GM19467 (cell line): ENCODE measurements around the gene HBEGF.

Experiments
- ATAC-seq: cut with Tn5 transposase; IDR thresholded peaks from one replicate; pipeline ENCODE4 v1.9.1; 2021; ENCODE audit warnings: mild to moderate bottlenecking, moderate library complexity; ENCODE audit not compliant: unreplicated experiment

HBEGF gene, protein sequence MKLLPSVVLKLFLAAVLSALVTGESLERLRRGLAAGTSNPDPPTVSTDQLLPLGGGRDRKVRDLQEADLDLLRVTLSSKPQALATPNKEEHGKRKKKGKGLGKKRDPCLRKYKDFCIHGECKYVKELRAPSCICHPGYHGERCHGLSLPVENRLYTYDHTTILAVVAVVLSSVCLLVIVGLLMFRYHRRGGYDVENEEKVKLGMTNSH

DNA sequence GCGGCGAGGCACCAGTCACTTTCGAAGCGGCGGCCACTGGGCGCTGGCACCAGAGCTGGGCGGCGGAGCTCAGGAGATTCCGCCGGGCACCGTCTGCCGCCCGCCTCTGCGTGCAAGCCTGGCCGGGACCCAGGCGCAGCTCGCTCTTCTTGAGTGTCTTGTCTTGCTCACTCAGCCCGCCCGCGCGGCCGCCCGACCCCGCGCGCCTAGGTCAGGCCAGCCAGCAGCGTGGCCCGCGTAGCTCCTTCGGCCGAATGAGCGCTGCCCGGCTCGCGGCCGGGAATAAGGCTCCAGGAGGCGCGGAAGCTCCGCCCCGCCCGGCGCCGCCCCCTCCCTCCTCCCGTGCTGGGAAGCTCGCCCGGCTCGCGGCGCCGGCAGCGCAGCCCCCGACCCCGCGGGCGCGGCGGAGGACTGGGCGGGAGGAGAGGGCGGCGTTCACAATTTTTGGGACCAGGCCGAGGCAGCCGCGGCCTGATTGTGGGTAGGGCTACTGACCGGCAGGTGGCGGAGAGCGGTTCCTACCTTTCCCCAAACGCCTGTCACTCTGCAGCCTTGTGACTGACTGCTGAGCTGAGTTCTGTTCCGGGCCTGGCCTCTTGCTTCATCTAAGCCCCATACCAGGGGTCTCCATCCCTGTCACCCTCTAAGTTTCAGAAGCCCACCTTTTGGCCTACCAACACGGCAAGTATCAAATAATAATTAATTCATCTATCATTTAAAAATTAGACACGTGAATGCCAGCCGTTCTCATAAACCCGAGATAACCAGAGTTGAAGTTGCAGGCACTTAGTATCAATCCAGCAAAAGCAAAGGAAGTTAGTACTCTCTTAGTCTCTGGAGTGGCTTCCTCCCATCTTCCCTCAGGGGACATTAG lies at the start of gene HBEGF:
HBEGF (minus strand) TSS at position 256 of the 874 bp plus-strand sequence. CDS start 275 bp downstream, outside the sequence.
- peak; percentile 65 for ATAC-seq

DNA sequence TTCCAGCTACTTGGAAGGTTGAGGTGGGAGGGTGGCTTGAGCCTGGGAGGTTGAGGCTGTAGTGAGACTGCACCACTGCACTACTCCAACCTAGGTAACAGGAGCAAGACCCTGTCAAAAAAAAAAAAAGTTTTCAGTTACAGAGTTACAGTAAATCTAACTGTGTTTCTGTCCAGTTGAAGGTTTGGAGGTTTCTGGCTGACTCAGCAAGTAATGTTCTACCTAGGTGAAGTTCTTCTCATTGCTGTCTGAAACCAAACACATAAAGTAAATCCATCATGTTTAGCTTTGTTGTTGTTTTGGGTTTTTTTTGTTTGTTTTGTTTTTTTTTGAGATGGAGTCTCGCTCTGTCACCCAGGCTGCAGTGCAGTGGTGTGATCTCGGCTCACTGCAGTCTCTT lies 47.3 kb upstream of the HBEGF start:
- no peak for ATAC-seq

DNA sequence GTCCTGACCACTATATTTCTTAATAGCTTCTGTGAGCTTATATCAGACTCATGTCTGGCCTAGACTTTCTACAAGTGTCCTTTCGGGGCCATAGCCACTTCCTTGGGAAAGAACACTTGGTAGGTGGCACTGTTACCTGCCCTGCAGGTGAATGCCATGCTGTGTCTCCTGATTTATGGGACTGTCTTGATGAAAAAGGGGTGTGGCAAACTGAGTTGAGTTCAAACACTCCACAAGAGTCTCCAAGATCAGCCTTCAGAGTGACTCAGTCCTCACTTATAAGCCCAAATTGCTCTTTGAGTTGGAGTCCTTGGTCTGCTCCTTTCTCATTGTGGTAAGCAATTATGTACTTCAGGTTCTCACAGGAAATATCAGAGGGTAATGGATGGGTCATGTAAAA lies 45.3 kb upstream of the HBEGF start:
- ATAC-seq, result no peak

DNA sequence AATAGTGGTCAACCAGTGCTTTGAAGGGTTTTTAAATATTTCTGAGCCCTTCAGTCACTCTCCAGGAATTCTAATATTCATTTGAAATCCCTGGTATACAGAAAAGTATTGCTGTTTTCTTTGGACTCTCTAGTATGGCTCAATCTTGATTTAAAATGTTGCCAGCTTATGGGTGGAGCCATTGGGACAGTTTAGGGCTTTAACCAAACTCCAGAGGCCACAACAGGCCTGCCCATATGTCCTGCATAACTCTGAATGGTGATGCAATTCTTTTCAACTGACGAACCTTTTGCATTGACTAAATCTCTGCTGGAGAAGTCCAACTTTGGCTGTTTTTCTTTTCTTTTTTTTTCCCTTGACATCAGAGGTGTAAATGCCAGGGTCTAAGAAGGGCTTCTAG lies 44.9 kb upstream of the HBEGF start:
- no peak for ATAC-seq

DNA sequence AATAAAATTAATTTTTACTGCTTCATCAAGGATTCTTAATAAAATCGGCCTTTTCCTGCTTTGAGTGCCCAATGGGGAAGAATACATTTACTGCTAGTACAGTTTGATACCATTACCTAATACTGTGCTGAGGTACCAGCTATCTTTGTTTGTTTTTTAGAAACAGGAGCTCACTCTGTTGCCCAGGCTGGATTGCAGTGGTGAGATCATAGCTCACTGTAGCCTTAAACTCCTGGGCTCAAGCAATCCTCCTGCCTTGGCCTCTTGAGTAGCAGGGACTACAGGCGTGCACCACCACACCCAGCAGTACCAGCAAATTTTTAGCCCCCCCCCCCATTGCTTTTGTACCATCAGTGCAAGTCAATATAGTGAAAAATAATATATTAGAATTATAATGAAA lies 41.6 kb upstream of the HBEGF start:
- no peak for ATAC-seq

DNA sequence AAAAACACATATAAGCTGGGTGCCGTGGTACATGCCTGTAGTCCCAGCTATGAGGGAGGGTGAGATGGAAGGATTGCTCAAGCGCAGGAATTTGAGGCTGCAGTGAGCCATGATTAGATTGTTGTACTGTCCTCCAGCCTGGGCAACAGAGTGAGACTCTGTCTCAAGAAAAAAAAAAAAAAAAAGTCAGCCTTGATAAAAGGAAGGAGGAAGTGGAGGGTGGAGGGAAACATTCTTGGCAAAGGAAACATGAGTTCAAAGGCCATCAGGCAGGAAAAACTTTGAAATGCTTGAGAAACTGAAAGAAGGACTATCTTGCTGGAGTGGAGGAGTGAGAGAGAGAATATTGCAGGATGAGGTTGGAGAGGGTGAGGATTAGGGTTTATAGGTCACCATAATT lies 36.9 kb upstream of the HBEGF start:
- no peak for ATAC-seq

DNA sequence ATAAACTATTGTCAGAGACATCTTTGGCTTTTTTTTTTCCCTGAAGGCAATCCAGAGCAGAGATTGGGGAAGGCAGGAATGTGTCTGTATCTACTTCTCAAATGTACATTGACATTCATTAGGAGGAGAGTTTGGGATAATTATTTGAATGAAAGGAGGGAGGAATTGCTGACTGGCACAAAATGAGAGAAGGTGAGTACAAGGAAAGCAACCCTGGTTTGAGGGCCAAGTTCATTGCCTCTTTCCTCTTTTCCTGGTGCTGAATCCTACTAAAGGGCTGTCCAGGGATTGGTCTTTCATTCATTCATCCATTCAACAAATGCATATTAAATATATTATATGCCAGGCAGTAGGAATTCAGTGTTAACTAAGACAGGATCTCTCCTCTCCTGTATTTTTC lies 36.5 kb upstream of the HBEGF start:
- ATAC-seq, result no peak

DNA sequence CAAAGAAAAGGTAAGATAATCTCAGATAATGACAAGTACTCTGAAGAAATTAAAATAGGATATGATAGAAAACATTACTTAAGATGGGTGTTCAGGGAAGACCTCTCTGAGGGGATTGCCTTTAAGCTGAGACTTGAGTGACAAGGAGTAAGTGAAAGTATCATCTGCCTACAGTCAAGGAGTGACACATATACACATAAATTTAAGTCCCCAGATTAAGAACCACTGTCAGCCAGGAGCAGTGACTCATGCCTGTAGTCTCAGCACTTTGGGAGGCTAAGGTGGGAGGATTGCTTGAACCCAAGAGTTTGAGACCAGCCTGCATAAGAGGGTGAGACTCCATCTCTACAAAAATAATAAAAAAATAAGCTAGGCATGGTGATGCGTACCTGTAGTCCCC lies 35.6 kb upstream of the HBEGF start:
- no peak for ATAC-seq

DNA sequence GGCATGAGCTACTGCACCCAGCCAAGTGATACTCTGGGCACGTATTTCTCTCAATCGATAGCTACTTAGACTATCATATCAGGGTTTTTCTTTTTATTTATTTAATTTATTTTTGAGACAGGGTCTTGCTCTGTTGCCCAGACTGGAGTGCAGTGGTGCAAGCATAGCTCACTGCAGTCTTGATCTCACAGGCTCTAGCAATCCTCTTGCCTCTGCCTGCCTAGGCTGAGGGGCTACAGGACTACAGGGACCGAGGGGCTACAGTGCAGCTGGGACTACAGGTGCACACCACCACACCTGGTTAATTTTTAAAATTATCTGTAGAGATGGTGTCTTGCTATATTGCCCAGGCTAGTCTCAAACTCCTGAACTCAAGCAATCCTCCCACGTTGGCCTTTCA lies 34.9 kb upstream of the HBEGF start:
- no peak for ATAC-seq

DNA sequence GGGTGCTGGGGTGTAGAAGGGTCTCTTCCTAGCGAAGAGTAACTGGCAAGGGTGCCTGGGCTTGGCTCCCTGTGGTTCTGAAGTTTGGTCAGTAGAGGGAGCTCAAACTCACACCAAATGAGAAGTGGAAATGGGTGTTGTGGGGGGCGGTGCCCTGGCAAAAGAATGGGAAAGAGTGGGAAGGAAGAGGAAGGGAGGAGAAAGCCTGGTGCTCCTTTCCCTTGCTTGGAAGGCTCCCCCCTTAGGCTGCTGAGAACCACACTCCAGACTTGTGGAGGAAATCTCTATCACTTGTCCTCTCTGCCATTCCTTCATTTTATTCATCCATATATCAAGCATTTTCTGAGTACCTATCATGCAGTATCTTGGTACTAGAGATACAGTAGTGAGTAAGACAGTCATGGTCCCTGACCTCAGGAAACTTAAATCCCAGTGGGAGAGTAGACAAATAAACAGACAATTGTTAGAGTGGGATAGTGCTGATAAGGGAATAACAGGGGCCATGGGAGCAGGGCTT lies 26.6 kb upstream of the HBEGF start:
- ATAC-seq, result no peak

DNA sequence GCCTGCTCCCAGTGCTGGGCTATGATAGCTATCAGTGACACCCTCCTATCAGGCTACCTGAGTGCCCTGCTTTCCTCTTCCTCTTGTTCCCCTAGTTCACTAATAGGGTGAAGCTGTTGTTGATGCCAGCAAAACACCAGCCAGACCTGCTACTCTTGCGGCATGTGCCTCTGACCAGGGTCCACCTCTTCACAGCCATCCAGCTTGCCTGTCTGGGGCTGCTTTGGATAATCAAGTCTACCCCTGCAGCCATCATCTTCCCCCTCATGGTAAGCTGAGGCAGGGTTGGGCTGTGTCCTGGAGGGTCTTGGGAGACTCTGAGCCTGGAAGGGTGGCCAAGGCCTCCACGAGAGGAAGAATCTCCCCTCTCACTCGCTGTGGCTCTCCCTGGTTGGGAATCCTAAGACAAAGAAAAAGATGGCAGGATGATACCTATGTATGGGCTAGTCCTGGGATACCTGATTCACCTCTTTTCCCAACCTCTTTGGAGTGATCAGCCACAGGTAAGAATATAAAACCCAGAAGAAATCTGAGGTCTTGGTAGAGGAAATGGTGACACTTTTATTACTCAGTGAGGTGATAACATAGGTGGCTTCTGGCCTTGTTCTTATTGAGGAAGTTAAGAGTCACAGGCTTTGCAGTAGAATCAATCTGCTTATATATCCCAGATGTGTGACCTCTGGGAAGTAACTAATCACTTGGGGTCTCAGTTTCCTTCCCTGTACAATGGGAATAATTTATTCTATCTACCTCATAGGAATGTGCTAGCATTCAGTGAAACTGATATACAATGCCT lies 25.2 kb upstream of the HBEGF start:
- no peak for ATAC-seq

DNA sequence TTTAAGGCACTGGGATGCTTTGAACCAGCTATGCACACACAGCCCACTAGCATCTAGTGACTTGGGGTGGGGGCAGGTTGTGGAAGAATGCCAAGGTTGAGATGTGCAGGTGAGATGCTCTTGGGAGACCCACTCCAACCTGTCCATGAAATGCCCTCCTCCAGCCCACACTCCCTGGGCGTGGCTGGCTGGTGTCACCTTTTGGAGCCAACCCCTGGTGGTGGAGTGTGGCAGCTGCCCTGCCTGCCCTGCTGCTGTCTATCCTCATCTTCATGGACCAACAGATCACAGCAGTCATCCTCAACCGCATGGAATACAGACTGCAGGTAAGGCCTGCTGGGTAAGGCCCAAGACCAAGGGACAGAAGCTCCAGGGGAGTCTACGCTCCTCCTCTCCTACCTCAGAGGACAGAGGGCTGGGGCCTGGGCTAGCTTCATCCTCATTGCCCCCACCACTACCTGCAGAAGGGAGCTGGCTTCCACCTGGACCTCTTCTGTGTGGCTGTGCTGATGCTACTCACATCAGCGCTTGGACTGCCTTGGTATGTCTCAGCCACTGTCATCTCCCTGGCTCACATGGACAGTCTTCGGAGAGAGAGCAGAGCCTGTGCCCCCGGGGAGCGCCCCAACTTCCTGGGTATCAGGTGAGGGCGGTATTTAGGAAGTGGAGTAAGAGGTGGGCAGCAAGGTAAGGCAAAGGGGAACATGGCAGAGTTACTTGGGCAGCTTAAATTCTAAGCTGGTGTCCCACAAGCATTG lies 21.0 kb upstream of the HBEGF start:
- no peak for ATAC-seq

DNA sequence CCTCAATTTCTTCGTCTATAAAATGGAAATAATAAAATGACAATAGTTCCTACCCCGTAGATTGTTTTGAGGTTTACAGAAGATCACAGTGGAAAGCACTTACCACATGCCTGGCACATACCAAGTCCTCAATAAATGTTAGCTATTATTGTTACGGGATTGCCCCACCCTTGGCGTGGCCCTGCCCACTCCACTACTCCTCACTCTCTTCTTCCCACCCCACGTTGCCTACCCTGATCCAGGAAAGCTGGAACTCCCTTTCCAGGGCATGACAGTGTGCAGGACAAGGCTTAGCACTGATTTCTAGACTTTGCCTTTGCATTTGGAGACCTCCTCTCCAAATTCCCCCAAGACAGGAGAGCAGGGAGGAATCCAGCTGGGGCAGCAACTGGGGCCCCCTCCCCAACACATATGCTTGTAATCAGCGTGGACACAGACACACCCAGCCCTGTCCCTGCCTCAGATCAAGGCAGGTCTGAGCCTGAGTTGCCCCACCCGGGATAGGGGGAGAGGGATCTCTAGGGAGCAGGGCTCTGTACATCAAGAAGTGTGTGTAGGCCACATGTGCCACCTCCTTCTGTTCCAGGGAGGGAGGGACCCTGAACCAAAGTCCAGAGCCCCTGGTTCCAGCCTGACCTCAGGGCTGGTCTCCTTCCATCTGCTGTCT lies 20.3 kb upstream of the HBEGF start:
- ATAC-seq, result no peak

DNA sequence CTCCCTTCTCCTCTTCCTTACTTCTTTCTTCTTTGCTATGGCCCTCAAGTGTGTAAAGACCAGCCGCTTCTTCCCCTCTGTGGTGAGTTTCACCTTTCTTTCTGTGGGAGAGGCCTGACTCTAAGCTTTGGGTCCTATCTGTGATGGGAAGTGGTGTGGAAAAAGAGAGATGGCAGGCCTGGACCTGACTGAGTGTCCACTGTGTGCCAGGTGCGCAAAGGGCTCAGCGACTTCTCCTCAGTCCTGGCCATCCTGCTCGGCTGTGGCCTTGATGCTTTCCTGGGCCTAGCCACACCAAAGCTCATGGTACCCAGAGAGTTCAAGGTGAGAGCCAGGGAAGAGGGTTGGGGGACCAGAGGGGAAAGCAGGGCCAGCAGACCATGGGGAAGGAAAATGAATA lies 19.5 kb upstream of the HBEGF start:
- ATAC-seq, result no peak

DNA sequence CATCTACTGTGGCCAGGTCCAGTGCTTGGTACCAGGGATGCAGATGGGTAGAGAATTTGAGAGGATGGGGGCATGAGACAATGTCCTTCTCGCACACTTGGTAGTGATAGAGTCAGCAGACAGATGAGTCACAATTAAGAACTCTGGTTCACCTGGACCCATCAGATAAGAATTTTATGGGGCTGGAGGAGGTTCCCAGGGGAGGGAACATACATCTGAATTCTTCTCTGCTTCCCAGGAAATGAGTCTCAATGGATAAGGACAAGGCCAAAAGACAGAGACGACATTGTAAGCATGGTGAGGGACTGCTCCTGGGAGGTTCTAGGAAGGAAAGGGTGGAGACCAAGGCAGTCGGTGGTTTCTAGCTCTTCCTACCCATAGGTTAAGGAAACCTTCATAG lies 18.9 kb upstream of the HBEGF start:
- no peak for ATAC-seq

DNA sequence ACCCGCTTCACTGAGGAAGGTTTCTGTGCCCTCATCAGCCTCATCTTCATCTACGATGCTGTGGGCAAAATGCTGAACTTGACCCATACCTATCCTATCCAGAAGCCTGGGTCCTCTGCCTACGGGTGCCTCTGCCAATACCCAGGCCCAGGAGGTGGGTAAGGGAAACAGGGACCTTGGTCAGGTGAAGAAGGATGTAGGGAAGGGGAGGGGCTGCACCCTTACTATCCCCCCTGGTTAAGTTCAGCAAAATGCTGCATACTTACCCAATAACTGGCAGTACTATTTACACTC lies 18.0 kb upstream of the HBEGF start:
- no peak for ATAC-seq

DNA sequence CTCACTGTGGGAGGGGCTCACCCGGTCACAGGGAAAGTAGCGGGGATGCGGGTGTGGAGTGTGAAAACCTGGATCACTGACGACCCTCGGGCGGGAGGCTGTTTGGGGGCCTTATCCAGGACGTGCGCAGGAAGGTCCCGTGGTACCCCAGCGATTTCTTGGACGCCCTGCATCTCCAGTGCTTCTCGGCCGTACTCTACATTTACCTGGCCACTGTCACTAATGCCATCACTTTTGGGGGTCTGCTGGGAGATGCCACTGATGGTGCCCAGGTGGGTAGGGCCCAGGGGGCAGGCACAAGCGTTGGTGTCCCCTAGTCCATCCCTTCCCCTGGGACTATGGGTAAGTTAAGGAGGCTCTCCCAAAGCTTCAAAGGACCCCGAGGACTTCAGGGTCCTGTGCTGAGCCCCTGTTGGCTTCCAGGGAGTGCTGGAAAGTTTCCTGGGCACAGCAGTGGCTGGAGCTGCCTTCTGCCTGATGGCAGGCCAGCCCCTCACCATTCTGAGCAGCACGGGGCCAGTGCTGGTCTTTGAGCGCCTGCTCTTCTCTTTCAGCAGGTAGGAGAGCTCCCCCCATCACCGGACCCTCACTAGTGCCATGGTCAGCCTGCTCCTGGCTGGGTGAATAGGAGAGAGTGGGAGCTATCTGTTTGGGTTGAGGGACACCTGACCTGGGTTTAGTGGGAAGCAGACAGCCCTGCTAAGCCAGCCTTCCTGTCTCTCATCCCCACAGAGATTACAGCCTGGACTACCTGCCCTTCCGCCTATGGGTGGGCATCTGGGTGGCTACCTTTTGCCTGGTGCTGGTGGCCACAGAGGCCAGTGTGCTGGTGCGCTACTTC lies 17.4 kb upstream of the HBEGF start:
- no peak for ATAC-seq

DNA sequence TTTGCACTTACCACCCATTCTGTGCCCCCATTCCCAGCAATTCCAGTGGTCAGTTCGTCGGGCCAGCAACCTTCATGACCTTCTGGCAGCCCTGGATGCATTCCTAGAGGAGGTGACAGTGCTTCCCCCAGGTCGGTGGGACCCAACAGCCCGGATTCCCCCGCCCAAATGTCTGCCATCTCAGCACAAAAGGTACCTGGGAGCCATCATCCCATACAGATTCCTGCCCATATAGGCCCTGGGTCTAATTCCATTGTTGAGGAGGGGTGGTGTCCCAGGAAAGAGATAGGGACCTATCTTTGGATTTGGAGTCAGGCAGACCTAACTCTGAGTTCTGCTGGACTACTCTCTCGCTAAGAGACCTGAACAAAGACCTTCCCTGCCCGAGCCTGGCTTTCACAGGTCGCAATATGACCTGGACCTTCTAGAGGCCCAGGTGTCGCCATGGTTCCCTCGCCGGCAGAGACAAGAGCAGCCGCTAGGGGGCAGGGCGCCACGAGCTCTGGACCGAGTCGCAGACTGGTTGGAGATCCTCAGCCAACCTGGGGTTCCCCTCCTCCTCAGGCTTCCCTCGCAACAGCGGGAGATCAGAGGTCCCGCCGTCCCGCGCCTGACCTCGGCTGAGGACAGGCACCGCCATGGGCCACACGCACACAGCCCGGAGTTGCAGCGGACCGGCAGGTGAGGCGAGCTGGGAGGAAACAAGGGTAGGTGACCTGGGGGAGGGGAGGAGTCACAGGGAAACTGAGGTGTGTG lies 16.6 kb upstream of the HBEGF start:
- ATAC-seq, result peak; percentile 85

DNA sequence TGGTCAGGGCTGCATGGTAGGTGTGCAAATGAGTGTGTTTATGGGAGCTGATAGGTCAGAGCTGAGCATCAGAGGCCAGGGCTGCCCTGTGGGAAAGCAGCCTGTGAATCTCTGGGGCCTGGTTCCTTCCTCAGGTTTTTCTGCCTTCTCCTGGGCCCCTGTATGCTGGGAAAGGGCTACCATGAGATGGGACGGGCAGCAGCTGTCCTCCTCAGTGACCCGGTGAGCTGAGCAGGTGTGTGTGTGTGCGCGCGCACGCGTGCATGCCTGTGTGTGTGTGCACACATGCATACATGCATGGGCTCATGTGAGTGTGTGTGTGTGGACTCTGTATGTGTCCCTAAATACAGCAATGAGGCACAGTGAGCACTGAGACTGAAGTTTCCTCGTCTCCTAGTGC lies 15.9 kb upstream of the HBEGF start:
- ATAC-seq, result no peak
